ENCODE measurements around the gene PILRA.

PILRA gene

DNA sequence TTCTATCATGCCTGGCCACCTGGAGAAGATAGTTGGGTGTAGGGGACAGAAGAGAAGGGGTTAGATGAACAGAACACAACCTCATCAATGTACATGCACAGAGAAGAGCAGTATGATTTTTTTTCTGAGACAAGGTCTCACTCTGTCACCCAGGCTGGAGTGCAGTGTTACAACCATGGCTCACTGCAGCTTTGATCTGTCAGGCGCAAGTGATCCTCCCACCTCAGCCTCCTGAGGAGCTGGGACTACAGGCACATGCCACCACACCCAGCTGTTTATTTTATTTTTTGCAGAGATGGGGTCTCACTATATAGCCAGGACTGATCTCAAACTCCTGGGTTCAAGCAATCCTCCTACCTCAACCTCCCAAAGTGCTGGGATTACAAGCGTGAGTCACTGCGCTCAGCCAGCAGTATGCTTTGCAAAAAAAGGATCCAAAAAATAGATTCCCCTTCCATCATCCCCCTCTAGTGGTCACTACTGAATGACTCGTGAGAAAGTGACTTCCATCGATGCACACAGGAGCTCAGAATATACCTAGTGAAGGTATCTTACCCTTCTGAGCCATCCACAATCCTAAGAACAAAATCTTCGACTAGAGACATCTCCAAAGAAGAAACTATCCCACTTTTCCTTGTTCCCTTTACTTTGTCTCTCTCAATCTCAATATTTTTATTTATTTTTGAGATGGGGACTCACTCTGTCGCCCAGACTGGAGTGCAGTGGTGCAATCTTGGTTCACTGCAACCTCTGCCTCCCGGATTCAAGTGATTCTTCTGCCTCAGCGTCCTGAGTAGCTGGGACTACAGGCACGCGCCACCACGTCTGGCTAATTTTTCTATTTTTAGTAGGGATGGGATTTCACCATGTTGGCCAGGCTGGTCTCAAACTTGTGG is 34.2 kb downstream of the PILRA start:
- DNase-seq (ENCODE audit: low spot score), result peak; percentile 66
- FAIRE-seq, result peak; percentile 72

DNA sequence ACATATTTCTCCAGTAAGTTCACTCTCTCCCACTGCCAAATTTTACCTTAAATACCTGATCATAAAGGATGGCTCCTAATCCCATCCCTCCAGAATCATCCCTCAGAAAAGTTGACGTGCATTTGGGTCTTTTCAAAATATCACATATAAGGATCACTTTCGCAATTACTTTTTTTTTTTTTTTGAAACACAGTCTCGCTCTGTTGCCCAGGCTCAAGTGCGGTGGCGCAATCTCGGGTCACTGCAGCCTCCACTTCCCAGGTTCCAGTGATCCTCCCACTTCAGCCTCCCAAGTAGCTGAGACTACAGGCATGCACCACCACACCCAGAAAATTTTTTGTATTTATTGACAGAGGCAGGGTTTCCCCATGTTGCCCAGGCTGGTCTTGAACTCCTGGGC is 37.8 kb downstream of the PILRA start:
- no peak for FAIRE-seq
- no peak for DNase-seq (ENCODE audit: low spot score)

DNA sequence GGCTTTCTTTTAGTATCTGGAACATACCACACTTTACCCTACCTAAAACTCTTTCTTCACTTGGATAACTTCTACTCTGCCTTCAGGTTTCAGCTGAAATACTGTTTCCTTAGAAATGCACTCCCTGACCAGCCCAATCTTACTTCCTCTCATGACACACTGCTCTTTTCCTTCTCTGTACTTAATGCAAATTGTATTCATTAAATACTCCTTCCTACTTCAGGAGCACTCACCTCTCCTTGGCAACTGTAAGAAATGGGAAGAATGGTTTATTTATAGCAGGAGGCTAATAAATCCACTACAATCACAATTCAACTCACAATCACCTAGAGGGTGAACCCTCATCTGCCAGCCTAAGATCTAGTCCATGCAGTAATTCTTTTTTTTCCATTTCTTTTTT is 40.1 kb downstream of the PILRA start:
- FAIRE-seq (no peak), DNase-seq (ENCODE audit: low spot score) (no peak)

DNA sequence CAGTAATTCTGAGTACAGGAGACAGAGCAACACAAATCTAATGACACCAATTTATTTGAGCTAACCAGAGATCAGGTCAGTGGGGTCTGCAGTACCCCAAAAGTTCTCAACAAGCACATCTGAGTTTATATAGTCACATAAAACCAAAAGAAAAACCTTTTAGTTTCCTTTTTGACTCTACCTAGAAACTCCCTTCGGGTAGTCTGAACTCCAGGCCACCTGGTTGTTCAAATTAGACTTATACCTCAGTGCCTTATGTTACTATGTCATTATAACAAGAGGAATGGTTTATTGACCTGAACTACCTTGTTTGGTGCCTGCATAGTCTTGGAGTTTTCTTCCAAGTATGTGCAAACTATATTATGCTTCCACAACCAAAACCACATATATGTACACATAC is 40.6 kb downstream of the PILRA start:
- no peak for DNase-seq (ENCODE audit: low spot score)
- FAIRE-seq, result no peak

DNA sequence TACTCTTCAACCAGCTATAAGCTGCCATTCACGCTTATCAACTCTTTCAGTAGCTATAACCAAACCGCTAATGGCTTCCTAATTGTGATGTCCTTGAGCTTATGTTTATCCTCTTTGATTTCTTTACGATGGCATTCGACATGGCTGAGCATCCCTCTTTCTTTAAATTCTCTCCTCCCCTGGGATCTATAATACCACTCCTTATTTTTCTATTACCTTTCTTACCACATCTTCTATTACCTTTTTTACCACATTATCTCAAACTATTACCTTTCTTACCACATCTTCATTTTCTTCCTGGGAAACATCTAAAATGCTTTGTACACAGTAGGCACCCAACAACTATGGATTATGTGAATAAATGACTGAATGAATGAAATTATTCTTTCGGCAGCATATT is 42.2 kb downstream of the PILRA start:
- no peak for DNase-seq (ENCODE audit: low spot score)
- FAIRE-seq, result no peak

DNA sequence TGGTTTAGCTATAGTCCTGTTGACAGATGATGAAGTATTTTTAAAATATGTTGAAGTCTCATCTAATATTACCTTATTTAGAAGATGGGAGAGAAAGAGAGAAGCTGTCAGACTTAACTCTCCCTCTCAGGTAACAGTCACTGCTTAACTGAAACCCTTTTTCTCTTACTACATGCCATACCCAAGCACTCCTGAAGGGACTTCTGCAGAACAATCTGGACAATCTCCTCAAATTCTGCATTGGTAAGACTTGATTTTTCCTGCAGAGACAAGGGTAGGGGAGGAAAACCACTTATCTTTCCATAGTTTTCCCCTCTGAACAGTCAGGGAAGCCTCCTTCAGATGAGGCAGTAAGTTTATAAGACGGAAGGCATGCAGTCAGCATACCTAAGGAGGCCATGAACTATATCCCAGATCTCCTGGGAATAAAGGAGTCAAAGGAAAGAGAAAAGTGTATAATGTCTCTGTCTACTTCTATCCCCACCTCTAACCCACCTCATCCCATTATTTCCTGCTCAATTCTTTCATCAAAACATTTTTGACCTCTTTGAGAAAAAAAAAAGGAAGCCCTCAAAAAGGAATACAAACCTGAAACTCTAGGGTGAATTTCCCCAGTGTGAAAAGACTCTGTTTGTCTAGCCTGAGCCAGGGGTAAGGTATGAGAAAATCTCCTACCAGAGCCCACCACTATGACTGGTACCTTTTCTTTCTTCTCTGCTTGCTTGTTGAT is 45.8 kb downstream of the PILRA start:
- DNase-seq (ENCODE audit: low spot score), result no peak
- FAIRE-seq, result no peak

DNA sequence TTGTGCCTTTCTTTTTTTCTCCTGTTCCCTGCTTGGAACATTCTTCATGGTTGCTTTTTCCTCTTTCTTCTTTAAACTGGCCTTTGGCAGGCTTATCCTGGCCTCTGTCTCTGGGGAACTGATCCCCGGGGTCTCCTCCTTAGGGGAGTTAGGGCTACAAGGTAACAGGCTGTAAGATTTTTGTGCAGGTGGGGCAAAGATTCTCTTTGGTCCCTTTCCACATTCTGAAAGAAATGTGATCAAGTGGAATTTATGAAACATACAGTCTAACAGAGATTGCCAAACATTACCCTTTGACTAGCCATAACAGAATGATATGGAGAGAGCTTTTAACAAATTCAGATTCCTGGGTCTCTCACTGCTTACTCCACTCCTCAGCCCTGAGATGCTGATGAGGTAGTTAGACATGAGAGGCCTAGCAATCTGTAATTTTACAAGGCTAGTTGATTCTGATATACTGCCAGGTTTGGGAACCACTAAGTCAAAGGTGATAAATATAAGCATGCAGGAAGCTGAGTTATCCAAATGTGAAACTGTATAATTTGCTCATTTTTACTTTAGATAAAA is 46.5 kb downstream of the PILRA start:
- FAIRE-seq (no peak), DNase-seq (ENCODE audit: low spot score) (no peak)

DNA sequence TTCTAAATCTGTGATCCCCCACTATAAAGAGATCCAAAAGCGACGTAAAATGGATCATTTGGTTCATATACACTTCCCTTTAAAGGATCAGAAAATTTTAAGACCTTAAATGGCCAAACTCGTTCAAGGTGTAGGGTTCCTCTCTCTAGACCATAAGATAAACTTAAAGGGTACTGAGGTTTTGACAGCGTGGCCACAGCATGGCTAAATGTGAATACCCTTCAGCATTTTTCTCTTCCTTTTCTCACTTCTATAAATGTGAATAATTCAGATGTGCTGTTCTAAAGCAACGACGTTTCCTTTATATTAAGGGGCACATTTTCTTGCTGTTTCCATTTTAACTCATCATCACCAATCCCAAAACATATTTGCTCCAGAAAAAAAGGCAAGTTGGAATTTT is 50.0 kb downstream of the PILRA start:
- FAIRE-seq, result no peak

DNA sequence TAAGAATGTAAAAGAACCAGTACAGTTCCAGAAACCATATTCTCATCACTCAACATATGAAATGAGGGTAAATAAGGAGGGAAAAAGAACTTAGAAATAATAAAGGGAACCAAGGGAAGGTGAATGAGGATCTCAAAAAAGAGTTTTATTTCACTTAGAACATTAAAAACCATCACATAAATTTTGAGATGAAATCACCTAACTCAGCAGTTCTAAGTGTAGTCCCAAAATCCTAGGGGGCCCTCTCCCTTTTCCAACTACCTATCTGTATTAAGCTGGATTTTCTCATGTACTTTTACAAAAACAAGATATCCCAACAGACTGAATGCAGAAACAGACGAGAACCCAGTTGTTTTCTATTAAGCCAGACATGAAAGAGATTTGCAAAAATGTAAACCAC is 52.1 kb downstream of the PILRA start:
- FAIRE-seq, result no peak
- no peak for DNase-seq (ENCODE audit: low spot score)

More for the DNA sequence above, 50.0 kb downstream of the PILRA start:
- DNase-seq (ENCODE audit: low spot score), result no peak

DNA sequence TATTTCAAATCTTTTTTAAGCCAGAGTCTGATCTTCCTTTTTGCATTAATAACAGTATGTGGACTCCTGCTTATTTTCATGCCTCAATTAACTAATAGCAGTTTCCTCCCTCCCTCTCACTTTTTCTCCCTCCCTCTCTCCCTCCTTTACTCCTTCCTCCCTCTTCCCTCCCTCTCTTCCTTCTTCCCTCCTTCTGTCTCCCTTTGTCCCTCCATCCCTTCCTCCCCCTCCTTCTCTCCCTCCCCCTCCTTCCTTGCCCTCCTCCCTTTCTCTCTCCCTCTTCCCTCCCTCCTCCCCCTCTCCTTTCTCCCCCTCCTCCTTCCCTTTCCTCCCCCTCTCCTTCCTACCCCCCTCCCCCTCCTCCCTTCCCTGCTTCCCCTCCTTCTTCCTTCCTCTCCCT is 53.2 kb downstream of the PILRA start:
- no peak for FAIRE-seq
- DNase-seq (ENCODE audit: low spot score), result no peak

DNA sequence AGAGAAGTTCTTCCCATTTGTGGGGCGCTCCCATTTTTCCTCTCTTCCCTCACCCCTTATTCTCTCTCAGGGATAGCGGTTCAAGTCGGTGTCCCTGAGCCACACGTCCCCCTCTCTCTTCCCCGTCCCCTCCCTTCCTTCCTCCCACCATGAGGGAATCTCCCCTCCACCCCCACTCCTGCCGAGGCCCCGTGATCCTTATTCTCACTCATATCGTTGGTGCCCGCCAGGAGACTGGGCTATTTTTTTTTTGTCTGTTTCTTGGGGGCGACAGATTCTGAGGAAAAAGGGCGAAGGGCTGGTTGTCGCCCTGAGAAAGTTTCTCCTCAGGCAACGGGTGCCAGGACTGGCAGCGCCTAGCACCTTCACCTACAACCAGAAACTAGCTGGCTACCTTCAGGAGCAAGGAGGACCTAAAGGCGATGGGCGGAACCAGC is 54.5 kb downstream of the PILRA start:
- FAIRE-seq (no peak), DNase-seq (ENCODE audit: low spot score) (no peak)

DNA sequence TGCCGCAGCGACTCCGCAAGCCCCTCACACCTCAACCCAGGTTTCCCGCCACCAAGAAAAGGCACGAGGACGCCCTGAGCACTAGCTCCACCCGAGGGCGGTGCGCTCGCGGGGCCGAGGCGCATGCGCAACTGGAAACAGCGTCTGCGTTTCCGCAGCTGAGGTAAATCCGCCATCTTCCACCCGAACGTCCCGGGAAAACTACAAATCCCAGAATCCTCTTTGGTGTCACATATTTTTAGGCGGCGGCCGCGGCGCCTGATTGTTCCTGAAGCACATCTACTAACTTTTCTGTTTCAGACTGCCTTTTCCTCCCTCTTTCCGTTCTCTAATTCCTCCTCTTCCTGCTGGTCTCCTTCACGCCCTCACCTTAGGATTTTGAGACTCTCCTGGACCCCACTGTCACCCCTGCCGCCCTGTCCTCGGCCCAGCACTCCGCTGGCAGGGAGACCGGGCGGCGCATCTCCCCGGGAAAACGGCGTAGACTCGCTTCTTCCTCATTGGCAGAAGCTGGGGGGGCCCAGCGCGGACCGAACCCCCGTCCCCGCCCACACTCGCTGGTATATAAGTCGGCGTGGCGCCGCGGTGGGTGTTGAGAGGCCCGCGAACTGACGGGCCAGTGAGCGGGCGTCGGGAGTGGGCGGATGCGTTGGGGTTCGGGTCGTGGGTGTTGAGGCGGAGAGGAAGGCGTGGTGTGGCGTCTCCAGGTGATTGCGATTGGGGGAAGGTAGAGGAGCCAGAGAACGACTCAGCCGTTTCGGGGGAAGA is 55.1 kb downstream of the PILRA start, which contains the start of gene ZCWPW1:
ZCWPW1 (minus strand) TSS at position 505 of the 768 bp plus-strand sequence. CDS start 8,054 bp downstream, outside the sequence.
- FAIRE-seq, result peak; percentile 77
- DNase-seq (ENCODE audit: low spot score), result peak; percentile 93

DNA sequence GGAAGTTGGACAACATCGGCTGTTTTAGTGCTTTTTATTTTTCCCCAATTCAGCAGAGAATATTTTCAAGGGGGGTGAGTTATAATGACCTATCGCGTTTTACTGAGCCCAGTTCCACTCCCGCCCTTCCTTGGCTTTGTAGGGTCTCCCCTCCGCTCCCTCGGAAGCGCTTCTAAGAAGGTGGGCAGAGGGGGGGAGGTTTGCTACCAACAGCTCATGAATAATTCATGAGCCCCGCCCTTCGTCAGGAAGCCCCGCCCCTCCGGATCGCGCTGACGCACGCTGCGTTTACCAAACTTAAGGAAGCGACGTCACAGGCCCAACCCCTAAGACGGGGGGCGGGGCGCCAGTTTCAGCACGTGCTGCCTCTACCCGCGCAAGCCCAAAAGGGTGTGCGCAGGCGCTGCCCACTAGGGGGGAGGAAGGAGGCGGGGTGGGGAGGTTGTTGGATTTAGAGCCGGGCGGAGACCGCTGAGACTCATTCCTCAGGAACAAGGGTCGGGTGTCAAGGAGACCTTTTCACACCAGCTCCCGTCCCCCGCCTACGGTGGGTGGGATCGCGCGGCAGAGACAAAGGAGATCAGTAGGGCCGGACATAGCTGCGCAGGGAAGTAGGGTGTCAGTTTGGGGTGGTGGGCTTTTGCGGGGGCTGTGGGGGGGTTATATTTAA is 55.8 kb downstream of the PILRA start:
- DNase-seq (ENCODE audit: low spot score), result peak; percentile 100
- FAIRE-seq, result peak; percentile 92

DNA sequence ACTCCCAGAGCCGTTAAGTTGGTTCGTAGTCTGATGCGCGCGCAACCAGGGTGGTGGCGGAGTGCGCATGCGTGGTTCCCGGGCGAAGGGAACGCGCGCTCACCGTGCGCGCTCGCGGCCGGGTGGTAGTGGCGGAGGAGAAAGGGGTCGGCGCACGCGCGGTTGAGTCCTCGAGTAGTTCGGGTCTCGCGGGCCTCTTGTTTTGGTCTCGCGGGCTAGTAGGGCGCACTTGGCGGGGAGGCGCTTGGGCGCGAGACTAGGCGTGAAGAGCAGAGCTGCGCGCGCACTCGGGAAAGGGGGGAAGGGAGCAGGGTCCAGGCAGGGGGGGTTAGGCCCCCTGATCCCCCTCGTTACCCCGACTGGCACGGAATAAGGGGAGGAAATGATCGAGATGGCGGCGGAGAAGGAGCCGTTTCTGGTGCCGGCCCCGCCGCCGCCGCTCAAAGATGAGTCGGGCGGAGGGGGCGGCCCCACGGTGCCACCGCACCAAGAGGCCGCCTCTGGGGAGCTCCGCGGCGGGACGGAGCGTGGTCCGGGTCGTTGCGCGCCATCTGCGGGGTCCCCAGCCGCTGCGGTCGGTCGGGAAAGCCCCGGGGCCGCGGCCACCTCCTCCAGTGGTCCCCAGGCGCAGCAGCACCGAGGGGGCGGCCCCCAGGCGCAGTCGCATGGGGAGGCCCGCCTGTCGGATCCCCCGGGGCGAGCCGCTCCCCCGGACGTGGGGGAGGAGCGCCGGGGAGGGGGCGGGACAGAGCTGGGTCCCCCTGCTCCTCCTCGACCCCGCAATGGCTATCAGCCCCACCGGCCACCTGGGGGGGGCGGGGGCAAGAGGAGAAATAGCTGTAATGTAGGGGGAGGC is 56.6 kb downstream of the PILRA start, which contains the start of gene MEPCE:
MEPCE (plus strand) TSS at position 195 of the 856 bp plus-strand sequence; CDS start at position 383, 188 bp downstream.
- DNase-seq (ENCODE audit: low spot score) (peak; percentile 95), FAIRE-seq (peak; percentile 70)

DNA sequence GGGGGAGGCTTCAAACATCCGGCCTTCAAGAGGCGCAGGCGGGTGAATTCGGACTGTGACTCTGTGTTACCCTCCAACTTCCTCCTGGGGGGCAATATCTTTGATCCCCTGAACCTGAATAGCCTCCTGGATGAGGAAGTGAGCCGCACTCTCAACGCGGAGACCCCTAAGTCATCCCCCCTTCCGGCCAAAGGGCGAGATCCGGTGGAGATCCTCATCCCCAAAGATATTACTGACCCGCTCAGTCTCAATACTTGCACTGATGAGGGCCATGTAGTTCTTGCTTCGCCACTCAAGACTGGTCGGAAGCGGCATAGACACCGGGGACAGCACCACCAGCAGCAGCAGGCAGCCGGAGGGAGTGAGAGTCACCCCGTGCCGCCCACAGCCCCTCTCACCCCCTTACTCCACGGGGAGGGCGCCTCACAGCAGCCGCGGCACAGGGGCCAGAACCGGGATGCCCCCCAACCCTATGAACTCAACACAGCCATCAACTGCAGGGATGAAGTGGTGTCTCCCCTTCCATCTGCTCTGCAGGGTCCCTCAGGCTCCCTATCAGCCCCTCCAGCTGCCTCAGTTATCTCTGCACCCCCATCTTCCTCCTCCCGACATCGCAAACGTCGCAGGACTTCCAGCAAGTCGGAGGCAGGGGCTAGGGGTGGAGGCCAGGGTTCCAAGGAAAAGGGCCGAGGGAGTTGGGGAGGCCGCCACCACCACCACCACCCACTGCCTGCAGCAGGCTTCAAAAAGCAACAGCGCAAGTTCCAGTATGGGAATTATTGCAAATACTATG is 57.4 kb downstream of the PILRA start:
- DNase-seq (ENCODE audit: low spot score) (no peak), FAIRE-seq (no peak)

DNA sequence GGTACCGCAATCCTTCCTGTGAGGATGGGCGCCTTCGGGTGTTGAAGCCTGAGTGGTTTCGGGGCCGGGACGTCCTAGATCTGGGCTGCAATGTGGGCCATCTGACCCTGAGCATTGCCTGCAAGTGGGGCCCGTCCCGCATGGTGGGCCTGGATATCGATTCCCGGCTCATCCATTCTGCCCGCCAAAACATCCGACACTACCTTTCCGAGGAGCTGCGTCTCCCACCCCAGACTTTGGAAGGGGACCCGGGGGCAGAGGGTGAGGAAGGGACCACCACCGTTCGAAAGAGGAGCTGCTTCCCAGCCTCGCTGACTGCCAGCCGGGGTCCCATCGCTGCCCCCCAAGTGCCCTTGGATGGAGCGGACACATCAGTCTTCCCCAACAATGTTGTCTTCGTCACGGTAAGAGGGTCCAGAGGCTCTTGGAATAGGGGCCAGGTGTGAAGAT is 58.0 kb downstream of the PILRA start:
- no peak for FAIRE-seq
- no peak for DNase-seq (ENCODE audit: low spot score)

DNA sequence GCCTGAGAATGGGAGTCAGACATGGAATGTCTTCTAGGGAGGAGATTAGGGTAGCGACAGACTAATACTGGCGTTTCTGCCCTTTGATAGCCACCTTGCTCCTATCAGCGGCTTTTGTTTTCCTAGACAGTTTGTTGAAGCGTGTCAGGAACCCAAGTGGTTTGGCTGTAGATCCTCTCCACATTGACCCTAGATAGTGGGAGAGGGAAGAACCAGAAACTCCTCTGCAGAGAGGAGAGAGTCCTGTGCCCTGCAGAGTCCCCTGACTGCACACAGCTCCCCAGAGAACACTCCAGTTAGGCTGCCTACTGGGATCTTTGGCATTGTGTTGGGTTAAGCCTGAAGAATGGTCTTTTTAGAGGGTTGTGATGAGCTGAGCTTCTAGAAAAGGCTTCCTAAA is 58.8 kb downstream of the PILRA start:
- DNase-seq (ENCODE audit: low spot score) (no peak), FAIRE-seq (no peak)

DNA sequence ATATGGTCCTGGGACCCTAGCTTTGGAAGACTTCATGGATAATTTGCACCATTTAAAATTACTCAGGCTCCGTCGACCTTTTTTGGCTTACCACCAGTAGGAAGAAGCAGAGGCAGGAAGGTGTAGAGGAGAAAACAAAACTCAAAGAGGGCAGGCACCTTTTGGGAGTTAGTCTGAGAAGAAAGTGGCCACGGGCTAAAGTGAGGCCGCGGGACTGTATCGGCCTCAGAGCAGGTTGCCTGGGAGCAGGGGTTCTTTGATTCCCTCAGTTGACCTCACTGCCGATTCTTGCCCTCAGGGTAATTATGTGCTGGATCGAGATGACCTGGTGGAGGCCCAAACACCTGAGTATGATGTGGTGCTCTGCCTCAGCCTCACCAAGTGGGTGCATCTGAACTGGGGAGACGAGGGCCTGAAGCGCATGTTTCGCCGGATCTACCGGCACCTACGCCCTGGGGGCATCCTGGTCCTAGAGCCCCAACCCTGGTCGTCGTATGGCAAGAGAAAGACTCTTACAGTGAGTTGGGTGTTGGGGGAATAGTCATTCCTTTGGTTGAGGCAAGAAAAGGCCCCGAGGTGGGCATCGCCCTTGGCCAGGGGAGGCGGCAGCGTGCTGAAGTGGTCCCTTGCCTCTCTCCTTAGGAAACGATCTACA is 59.5 kb downstream of the PILRA start:
- FAIRE-seq (no peak), DNase-seq (ENCODE audit: low spot score) (no peak)
